ENCODE measurements around the gene CNTROB. TPM values are rescaled to one million over a fixed set of nuclear protein-coding genes. Genes with fewer than 3 reads are reported as not detected.

Gene CNTROB
- total RNA-seq, 1 experiment from 2014 or later, result 39.7 TPM

DNA sequence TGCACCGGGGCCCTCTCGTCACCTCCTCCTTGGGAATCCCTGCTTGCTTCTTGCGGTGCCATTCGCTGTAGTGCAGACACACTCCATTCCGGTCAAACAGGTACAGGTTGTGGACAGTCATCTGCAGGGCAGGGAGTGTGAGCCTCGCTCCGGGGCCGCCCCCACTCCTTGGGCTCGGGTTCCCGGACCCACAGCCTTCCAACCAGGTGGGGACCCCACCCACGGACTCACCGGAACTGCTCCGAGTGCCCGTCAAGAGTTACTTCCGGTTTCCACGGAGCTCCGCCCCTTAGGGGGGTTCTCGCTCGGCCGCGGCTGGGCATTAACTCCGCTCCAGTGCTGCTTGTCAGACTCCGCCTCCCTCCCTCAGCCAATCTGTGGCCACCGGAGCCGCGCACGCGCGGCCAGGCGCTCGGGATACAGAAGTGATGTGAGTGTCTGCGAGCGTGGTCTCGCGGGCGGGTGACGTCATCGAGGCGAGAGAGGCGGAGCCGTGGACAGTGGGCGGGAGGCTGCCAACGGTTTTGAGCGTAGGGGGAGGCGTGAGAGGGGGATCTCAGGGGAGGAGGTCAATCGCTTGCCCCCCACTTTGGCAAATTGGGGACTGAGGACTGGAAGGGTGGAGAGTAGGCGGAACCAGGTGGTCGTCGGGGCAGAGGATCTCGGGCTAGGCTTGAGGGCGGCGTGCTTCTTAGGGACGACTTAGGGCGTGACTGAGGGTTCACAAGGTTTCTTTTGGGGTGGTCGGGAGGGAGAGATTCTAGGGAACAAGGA is at the start of gene CNTROB, which contains the start of gene TRAPPC1 (continued):
- TF ChIP-seq, protein P1, sequence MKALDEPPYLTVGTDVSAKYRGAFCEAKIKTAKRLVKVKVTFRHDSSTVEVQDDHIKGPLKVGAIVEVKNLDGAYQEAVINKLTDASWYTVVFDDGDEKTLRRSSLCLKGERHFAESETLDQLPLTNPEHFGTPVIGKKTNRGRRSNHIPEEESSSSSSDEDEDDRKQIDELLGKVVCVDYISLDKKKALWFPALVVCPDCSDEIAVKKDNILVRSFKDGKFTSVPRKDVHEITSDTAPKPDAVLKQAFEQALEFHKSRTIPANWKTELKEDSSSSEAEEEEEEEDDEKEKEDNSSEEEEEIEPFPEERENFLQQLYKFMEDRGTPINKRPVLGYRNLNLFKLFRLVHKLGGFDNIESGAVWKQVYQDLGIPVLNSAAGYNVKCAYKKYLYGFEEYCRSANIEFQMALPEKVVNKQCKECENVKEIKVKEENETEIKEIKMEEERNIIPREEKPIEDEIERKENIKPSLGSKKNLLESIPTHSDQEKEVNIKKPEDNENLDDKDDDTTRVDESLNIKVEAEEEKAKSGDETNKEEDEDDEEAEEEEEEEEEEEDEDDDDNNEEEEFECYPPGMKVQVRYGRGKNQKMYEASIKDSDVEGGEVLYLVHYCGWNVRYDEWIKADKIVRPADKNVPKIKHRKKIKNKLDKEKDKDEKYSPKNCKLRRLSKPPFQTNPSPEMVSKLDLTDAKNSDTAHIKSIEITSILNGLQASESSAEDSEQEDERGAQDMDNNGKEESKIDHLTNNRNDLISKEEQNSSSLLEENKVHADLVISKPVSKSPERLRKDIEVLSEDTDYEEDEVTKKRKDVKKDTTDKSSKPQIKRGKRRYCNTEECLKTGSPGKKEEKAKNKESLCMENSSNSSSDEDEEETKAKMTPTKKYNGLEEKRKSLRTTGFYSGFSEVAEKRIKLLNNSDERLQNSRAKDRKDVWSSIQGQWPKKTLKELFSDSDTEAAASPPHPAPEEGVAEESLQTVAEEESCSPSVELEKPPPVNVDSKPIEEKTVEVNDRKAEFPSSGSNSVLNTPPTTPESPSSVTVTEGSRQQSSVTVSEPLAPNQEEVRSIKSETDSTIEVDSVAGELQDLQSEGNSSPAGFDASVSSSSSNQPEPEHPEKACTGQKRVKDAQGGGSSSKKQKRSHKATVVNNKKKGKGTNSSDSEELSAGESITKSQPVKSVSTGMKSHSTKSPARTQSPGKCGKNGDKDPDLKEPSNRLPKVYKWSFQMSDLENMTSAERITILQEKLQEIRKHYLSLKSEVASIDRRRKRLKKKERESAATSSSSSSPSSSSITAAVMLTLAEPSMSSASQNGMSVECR (CRISPR knock-in tag; IDR thresholded peaks at IDR 0.05; ENCODE audit: borderline replicate concordance), result no peak; the same call in 1 of the 2 replicates
- TF ChIP-seq GTF2I (CRISPR knock-in tag; conservative IDR thresholded peaks at IDR 0.05) (no peak), FOXJ3 (CRISPR knock-in tag; IDR thresholded peaks at IDR 0.05; ENCODE audit: borderline replicate concordance) (no peak), ATF1 (CRISPR knock-in tag; IDR thresholded peaks at IDR 0.05) (no peak), CBFB (CRISPR knock-in tag; IDR thresholded peaks at IDR 0.05; ENCODE audit: low read depth) (no peak), ERG (CRISPR knock-in tag; IDR thresholded peaks at IDR 0.05) (no peak), ETV6 (CRISPR knock-in tag; IDR thresholded peaks at IDR 0.05) (no peak), ZNF263 (CRISPR knock-in tag; IDR thresholded peaks at IDR 0.05; ENCODE audit: low read depth) (no peak), MYBL2 (CRISPR knock-in tag; IDR thresholded peaks at IDR 0.05) (peak; percentile 74; the same call in 1 of the 2 replicates), ELF4 (CRISPR knock-in tag; IDR thresholded peaks at IDR 0.05; ENCODE audit: low read depth) (no peak), SOX15 (CRISPR knock-in tag; IDR thresholded peaks at IDR 0.05) (no peak), MAX (CRISPR knock-in tag; IDR thresholded peaks at IDR 0.05) (peak; percentile 79), ZNF232 (CRISPR knock-in tag; IDR thresholded peaks at IDR 0.05) (no peak), TEAD1 (CRISPR knock-in tag; IDR thresholded peaks at IDR 0.05) (peak; percentile 69; the same call in 1 of the 2 replicates), TP53 (CRISPR knock-in tag; IDR thresholded peaks at IDR 0.05) (no peak), EMX1 (CRISPR knock-in tag; IDR thresholded peaks at IDR 0.05) (no peak), AFF4 (CRISPR knock-in tag; IDR thresholded peaks at IDR 0.05; ENCODE audit: borderline replicate concordance) (no peak), PRRX2 (CRISPR knock-in tag; IDR thresholded peaks at IDR 0.05) (no peak)
- TF ChIP-seq, protein P2, sequence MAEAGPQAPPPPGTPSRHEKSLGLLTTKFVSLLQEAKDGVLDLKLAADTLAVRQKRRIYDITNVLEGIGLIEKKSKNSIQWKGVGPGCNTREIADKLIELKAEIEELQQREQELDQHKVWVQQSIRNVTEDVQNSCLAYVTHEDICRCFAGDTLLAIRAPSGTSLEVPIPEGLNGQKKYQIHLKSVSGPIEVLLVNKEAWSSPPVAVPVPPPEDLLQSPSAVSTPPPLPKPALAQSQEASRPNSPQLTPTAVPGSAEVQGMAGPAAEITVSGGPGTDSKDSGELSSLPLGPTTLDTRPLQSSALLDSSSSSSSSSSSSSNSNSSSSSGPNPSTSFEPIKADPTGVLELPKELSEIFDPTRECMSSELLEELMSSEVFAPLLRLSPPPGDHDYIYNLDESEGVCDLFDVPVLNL (CRISPR knock-in tag; IDR thresholded peaks at IDR 0.05; ENCODE audit: borderline replicate concordance, low read depth), result no peak
- TF ChIP-seq, protein P3, sequence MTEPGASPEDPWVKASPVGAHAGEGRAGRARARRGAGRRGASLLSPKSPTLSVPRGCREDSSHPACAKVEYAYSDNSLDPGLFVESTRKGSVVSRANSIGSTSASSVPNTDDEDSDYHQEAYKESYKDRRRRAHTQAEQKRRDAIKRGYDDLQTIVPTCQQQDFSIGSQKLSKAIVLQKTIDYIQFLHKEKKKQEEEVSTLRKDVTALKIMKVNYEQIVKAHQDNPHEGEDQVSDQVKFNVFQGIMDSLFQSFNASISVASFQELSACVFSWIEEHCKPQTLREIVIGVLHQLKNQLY (CRISPR knock-in tag; IDR thresholded peaks at IDR 0.05), result no peak
- TF ChIP-seq, protein P4, sequence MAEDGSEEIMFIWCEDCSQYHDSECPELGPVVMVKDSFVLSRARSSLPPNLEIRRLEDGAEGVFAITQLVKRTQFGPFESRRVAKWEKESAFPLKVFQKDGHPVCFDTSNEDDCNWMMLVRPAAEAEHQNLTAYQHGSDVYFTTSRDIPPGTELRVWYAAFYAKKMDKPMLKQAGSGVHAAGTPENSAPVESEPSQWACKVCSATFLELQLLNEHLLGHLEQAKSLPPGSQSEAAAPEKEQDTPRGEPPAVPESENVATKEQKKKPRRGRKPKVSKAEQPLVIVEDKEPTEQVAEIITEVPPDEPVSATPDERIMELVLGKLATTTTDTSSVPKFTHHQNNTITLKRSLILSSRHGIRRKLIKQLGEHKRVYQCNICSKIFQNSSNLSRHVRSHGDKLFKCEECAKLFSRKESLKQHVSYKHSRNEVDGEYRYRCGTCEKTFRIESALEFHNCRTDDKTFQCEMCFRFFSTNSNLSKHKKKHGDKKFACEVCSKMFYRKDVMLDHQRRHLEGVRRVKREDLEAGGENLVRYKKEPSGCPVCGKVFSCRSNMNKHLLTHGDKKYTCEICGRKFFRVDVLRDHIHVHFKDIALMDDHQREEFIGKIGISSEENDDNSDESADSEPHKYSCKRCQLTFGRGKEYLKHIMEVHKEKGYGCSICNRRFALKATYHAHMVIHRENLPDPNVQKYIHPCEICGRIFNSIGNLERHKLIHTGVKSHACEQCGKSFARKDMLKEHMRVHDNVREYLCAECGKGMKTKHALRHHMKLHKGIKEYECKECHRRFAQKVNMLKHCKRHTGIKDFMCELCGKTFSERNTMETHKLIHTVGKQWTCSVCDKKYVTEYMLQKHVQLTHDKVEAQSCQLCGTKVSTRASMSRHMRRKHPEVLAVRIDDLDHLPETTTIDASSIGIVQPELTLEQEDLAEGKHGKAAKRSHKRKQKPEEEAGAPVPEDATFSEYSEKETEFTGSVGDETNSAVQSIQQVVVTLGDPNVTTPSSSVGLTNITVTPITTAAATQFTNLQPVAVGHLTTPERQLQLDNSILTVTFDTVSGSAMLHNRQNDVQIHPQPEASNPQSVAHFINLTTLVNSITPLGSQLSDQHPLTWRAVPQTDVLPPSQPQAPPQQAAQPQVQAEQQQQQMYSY (CRISPR knock-in tag; IDR thresholded peaks at IDR 0.05), result no peak
- TF ChIP-seq, protein P5, sequence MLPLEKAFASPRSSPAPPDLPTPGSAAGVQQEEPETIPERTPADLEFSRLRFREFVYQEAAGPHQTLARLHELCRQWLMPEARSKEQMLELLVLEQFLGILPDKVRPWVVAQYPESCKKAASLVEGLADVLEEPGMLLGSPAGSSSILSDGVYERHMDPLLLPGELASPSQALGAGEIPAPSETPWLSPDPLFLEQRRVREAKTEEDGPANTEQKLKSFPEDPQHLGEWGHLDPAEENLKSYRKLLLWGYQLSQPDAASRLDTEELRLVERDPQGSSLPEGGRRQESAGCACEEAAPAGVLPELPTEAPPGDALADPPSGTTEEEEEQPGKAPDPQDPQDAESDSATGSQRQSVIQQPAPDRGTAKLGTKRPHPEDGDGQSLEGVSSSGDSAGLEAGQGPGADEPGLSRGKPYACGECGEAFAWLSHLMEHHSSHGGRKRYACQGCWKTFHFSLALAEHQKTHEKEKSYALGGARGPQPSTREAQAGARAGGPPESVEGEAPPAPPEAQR (CRISPR knock-in tag; IDR thresholded peaks at IDR 0.05), result no peak
